Tibial artery (tissue), 4 donors: ENCODE data around the gene CDC45.

ENCODE experiments used
- DNase-seq, 2 donors: peaks; one replicate each; pipeline ENCODE4 v3.0.0-alpha.2; 2019
- H3K27ac ChIP-seq, 2 donors: fragments of 200-600 bp; sonication (generic) in 1 of 2; 1 replicate in 1 of 2; 2 replicates in 1 of 2; pipeline ENCODE4 v1.5.1; 2018 to 2019; ENCODE audit warnings: mild to moderate bottlenecking in 1 of 2
- H3K27me3 ChIP-seq, 2 donors: fragments of 200-600 bp; sonication (generic) in 1 of 2; one replicate each; pipeline versions ENCODE4 v1.5.1 to v1.6.0; 2016 to 2019
- H3K36me3 ChIP-seq, 3 donors: fragments of 200-600 bp; sonication (generic) in 2 of 3; one replicate each; pipeline ENCODE4 v1.5.1; 2016 to 2019; ENCODE audit warnings: mild to moderate bottlenecking in 2 of 3
- H3K4me1 ChIP-seq, 4 donors: fragments of 200-600 bp; sonication (generic) in 2 of 4; 1 replicate in 3 of 4; 2 replicates in 1 of 4; pipeline ENCODE4 v1.5.1; 2016 to 2019
- H3K4me3 ChIP-seq, 2 donors: fragments of 200-600 bp; sonication (generic) in 1 of 2; 1 replicate in 1 of 2; 2 replicates in 1 of 2; pipeline ENCODE4 v1.5.1; 2018 to 2019; ENCODE audit warnings: mild to moderate bottlenecking in 2 of 2
- H3K9me3 ChIP-seq, 3 donors: fragments of 200-600 bp; sonication (generic) in 1 of 3; one replicate each; pipeline ENCODE4 v1.5.1; 2016 to 2019
- intact Hi-C: fragments of 100-400 bp; cut with DNase I; formaldehyde crosslinking; loops from one replicate; pipeline ENCODE4 v1.15.0; 2023; ENCODE audit warnings: low total_unique reads
- TF ChIP-seq, protein P1 (sequence below), 2 experiments: fragments of 200-600 bp in 1 of 2; fragments of 450-650 bp in 1 of 2; IDR thresholded peaks; one replicate each; pipeline ENCODE4 v1.5.1; 2017 to 2019; ENCODE audit warnings: antibody characterized with exemption in 2 of 2, mild to moderate bottlenecking in 1 of 2, moderate library complexity in 1 of 2

CDC45 gene

GRCh38 chr22:19516378-19517170 lies 36.9 kb downstream of the CDC45 start:
- H3K27ac ChIP-seq = no peak overlapping the region
- H3K27me3 ChIP-seq = no peaks in the 10 kb centered on the region
- H3K4me3 ChIP-seq = no peak overlapping the region
- TF ChIP-seq, protein P1, sequence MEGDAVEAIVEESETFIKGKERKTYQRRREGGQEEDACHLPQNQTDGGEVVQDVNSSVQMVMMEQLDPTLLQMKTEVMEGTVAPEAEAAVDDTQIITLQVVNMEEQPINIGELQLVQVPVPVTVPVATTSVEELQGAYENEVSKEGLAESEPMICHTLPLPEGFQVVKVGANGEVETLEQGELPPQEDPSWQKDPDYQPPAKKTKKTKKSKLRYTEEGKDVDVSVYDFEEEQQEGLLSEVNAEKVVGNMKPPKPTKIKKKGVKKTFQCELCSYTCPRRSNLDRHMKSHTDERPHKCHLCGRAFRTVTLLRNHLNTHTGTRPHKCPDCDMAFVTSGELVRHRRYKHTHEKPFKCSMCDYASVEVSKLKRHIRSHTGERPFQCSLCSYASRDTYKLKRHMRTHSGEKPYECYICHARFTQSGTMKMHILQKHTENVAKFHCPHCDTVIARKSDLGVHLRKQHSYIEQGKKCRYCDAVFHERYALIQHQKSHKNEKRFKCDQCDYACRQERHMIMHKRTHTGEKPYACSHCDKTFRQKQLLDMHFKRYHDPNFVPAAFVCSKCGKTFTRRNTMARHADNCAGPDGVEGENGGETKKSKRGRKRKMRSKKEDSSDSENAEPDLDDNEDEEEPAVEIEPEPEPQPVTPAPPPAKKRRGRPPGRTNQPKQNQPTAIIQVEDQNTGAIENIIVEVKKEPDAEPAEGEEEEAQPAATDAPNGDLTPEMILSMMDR (IDR thresholded peaks at IDR 0.05) = no peak
- no peaks in the 10 kb centered on the region for H3K36me3 ChIP-seq
- intact Hi-C loops = no loop called here
- peak in 1 of 2 donors; percentile 32 for DNase-seq
- H3K9me3 ChIP-seq = peaks cover 0 to 10% (median 6%) of the 10 kb centered on the region in 3 donors
- no peaks in the 10 kb centered on the region for H3K4me1 ChIP-seq

DNA sequence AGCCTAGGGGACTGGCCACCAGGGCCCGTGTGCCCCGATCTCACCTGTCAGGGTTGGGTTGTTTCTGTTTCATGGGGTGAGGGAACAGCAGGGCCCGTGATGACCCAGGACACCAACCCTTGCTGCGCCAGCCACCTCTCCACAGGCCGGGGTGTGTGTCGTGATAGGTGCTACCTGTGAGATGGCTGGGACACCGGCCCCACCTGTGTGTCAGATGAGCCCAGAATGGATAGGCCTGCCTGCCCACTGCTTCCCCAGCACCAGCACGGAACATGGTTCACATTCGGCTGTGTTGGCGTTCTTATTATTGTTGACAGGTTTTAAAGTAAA lies 37.4 kb downstream of the CDC45 start:
- Histone ChIP-seq H3K27me3 (peaks cover 0 to 2% of the 10 kb centered on the region in 2 donors), H3K27ac (no peak overlapping the region), H3K36me3 (no peaks in the 10 kb centered on the region), H3K4me1 (no peaks in the 10 kb centered on the region), H3K4me3 (no peak overlapping the region), H3K9me3 (peaks cover 0 to 10% (median 6%) of the 10 kb centered on the region in 3 donors)
- DNase-seq = peak in 1 of 2 donors; percentile 39
- TF ChIP-seq, protein P1 (IDR thresholded peaks at IDR 0.05) = no peak
- intact Hi-C loops = no loop called here

DNA sequence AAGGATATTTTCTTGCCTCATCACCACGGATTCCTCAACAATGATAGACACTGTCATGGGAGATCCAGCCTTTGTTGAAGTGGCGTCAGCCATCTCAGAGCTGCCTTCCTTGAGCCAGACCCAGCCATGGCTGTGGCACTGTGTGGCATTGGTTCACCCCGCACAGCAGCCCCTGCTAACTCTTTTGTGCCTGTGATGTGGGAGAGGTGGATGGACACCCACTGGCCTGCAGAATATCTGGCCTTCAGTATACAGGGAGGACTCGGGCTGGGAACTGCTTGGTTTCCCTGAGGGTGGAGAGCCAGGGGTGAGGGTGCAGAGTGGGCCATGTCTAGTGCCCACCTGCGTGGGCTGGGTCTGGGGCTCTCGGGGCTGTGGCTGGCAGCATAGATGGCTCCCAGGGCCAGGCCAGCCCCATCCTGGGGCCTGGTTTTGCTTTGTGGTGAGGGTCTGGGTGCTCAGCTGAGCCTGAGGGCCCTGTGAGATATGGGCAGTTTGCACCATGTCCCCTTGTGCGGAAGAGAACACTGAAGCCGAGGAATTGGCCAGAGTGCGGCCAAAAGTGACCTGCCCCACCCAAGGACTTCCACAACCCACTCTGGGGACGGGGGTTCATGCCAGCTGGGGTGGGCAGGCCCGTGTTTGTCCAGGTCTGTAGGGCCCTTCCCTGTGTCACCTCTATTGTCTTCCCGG lies 38.3 kb downstream of the CDC45 start:
- H3K27ac ChIP-seq = no peak overlapping the region
- H3K9me3 ChIP-seq = peaks cover 0 to 10% (median 6%) of the 10 kb centered on the region in 3 donors

GRCh38 chr22:19518635-19519034 lies 38.9 kb downstream of the CDC45 start:
- TF ChIP-seq, protein P1 (IDR thresholded peaks at IDR 0.05) = no peak
- DNase-seq = peak in 1 of 2 donors; percentile 41
- H3K4me3 ChIP-seq = no peak overlapping the region
- H3K4me1 ChIP-seq = peaks cover 0 to 8% (median 7%) of the 10 kb centered on the region in 4 donors
- no peak overlapping the region for H3K27ac ChIP-seq
- peaks cover 0 to 7% (median 6%) of the 10 kb centered on the region in 3 donors for H3K9me3 ChIP-seq
- no peaks in the 10 kb centered on the region for H3K36me3 ChIP-seq
- intact Hi-C loops = no loop called here
- H3K27me3 ChIP-seq = peaks cover 0 to 17% of the 10 kb centered on the region in 2 donors

More for the DNA sequence above, 38.3 kb downstream of the CDC45 start:
- H3K36me3 ChIP-seq = no peaks in the 10 kb centered on the region
- peaks cover 0 to 11% of the 10 kb centered on the region in 2 donors for H3K27me3 ChIP-seq
- intact Hi-C loops = no loop called here
- TF ChIP-seq, protein P1 (IDR thresholded peaks at IDR 0.05) = no peak
- H3K4me3 ChIP-seq = no peak overlapping the region
- DNase-seq = peak in 1 of 2 donors; percentile 42
- H3K4me1 ChIP-seq = peaks cover 0 to 3% (median under 1%) of the 10 kb centered on the region in 4 donors

- H3K36me3 ChIP-seq = no peaks in the 10 kb centered on the region
- intact Hi-C loops = no loop called here
- peaks cover 0 to 23% of the 10 kb centered on the region in 2 donors for H3K27me3 ChIP-seq
- H3K27ac ChIP-seq = no peak overlapping the region
- H3K4me1 ChIP-seq = peaks cover 0 to 15% (median 12%) of the 10 kb centered on the region in 4 donors
- no peak overlapping the region for H3K4me3 ChIP-seq
- peaks cover 0 to under 1% (median 0%) of the 10 kb centered on the region in 3 donors for H3K9me3 ChIP-seq
- TF ChIP-seq, protein P1 (IDR thresholded peaks at IDR 0.05) = no peak
- DNase-seq = peak in 1 of 2 donors; percentile 52
Measured at GRCh38 chr22:19519041-19519926, 39.6 kb downstream of the CDC45 start.
